Measurements from ENCODE around the gene IL12A.

- no peak for TF ChIP-seq CTCF (IDR thresholded peaks at IDR 0.05 in 4 of 5, conservative IDR thresholded peaks at IDR 0.05 in 1 of 5)
- TF ChIP-seq POLR2A (IDR thresholded peaks at IDR 0.05): no peak
Observed at GRCh38 chr3:160040181-160040580, 51.5 kb downstream of the IL12A start.

Data from gastrocnemius medialis (tissue), 4 donors.